ENCODE results near the gene RBMXL3. TPM values are rescaled to one million over a fixed set of nuclear protein-coding genes. Genes with fewer than 3 reads are reported as not detected.

Gene RBMXL3
- total RNA-seq, 1 experiment from 2014 or later = not detected

- CTCF ChIA-PET = no interaction called here
- Mint-ChIP-seq H3K27ac (ENCODE audit: unreplicated experiment) (no peak overlapping the region), H3K4me1 (ENCODE audit: low read depth, unreplicated experiment) (no peaks in the 10 kb centered on the region), H3K4me3 (ENCODE audit: low read depth, unreplicated experiment) (no peak overlapping the region), H3K9me3 (ENCODE audit: low read depth, unreplicated experiment) (no peaks in the 10 kb centered on the region), H3K36me3 (ENCODE audit: insufficient read depth, unreplicated experiment) (no peaks in the 10 kb centered on the region), H3K27me3 (ENCODE audit: unreplicated experiment) (no peaks in the 10 kb centered on the region)
- intact Hi-C loops (cut with micrococcal nuclease; ENCODE audit: unreplicated experiment) = no loop called here
- no peak for DNase-seq
- no peak for TF ChIP-seq CTCF (IDR thresholded peaks at IDR 0.05; ENCODE audit: unreplicated experiment)
- BruUV-seq (replicated peaks) = no TSS peak
Measured at GRCh38 chrX:115174548-115174947, 14.7 kb upstream of the RBMXL3 start.

- H3K4me1 Mint-ChIP-seq (ENCODE audit: low read depth, unreplicated experiment) = no peaks in the 10 kb centered on the region
- TF ChIP-seq CTCF (IDR thresholded peaks at IDR 0.05; ENCODE audit: unreplicated experiment) = no peak
- no peaks in the 10 kb centered on the region for H3K27me3 Mint-ChIP-seq (ENCODE audit: unreplicated experiment)
- intact Hi-C loops (cut with micrococcal nuclease; ENCODE audit: unreplicated experiment) = no loop called here
- BruUV-seq (replicated peaks) = no TSS peak
- no peaks in the 10 kb centered on the region for H3K36me3 Mint-ChIP-seq (ENCODE audit: insufficient read depth, unreplicated experiment)
- H3K4me3 Mint-ChIP-seq (ENCODE audit: low read depth, unreplicated experiment) = no peak overlapping the region
- CTCF ChIA-PET = no interaction called here
- DNase-seq = no peak
- no peaks in the 10 kb centered on the region for H3K9me3 Mint-ChIP-seq (ENCODE audit: low read depth, unreplicated experiment)
- H3K27ac Mint-ChIP-seq (ENCODE audit: unreplicated experiment) = no peak overlapping the region
Measured at GRCh38 chrX:115177932-115178331, 11.3 kb upstream of the RBMXL3 start.

- H3K4me1 Mint-ChIP-seq (ENCODE audit: low read depth, unreplicated experiment) = no peaks in the 10 kb centered on the region
- no peak for DNase-seq
- CTCF ChIA-PET = no interaction called here
- no peak overlapping the region for H3K27ac Mint-ChIP-seq (ENCODE audit: unreplicated experiment)
- no peaks in the 10 kb centered on the region for H3K36me3 Mint-ChIP-seq (ENCODE audit: insufficient read depth, unreplicated experiment)
- H3K27me3 Mint-ChIP-seq (ENCODE audit: unreplicated experiment) = no peaks in the 10 kb centered on the region
- intact Hi-C loops (cut with micrococcal nuclease; ENCODE audit: unreplicated experiment) = no loop called here
- no peak overlapping the region for H3K4me3 Mint-ChIP-seq (ENCODE audit: low read depth, unreplicated experiment)
- H3K9me3 Mint-ChIP-seq (ENCODE audit: low read depth, unreplicated experiment) = no peaks in the 10 kb centered on the region
- TF ChIP-seq CTCF (IDR thresholded peaks at IDR 0.05; ENCODE audit: unreplicated experiment) = no peak
- no TSS peak for BruUV-seq (replicated peaks)
Measured at GRCh38 chrX:115178473-115178872, 10.7 kb upstream of the RBMXL3 start.

- no peaks in the 10 kb centered on the region for H3K4me1 Mint-ChIP-seq (ENCODE audit: low read depth, unreplicated experiment)
- BruUV-seq (replicated peaks) = no TSS peak
- H3K36me3 Mint-ChIP-seq (ENCODE audit: insufficient read depth, unreplicated experiment) = no peaks in the 10 kb centered on the region
- DNase-seq = no peak
- H3K4me3 Mint-ChIP-seq (ENCODE audit: low read depth, unreplicated experiment) = no peak overlapping the region
- no peaks in the 10 kb centered on the region for H3K27me3 Mint-ChIP-seq (ENCODE audit: unreplicated experiment)
- H3K9me3 Mint-ChIP-seq (ENCODE audit: low read depth, unreplicated experiment) = peaks cover under 1% of the 10 kb centered on the region
- CTCF ChIA-PET = no interaction called here
- H3K27ac Mint-ChIP-seq (ENCODE audit: unreplicated experiment) = no peak overlapping the region
- intact Hi-C loops (cut with micrococcal nuclease; ENCODE audit: unreplicated experiment) = no loop called here
- no peak for TF ChIP-seq CTCF (IDR thresholded peaks at IDR 0.05; ENCODE audit: unreplicated experiment)
Measured at GRCh38 chrX:115183980-115184379, 5.2 kb upstream of the RBMXL3 start.

All from Calu3 (cell line).